GM19035 (cell line): ENCODE data around the gene TXNRD1.

Source experiments
- ATAC-seq: cut with Tn5 transposase; IDR thresholded peaks from one replicate; pipeline ENCODE4 v1.9.1; 2021; ENCODE audit not compliant: unreplicated experiment

TXNRD1 gene

GRCh38 chr12:104360157-104360556, 144.6 kb downstream of the TXNRD1 start:
- no peak for ATAC-seq

GRCh38 chr12:104360983-104361707, 145.6 kb downstream of the TXNRD1 start:
- no peak for ATAC-seq

- no peak for ATAC-seq
Observed at GRCh38 chr12:104365921-104366410, 150.4 kb downstream of the TXNRD1 start.

GRCh38 chr12:104369708-104370107, 154.1 kb downstream of the TXNRD1 start:
- no peak for ATAC-seq

- ATAC-seq = no peak
Observed at GRCh38 chr12:104371043-104371870, 155.7 kb downstream of the TXNRD1 start.

GRCh38 chr12:104372061-104372720, 156.6 kb downstream of the TXNRD1 start:
- no peak for ATAC-seq

- no peak for ATAC-seq
Observed at GRCh38 chr12:104372721-104373335, 157.2 kb downstream of the TXNRD1 start.

GRCh38 chr12:104374071-104374470, 158.5 kb downstream of the TXNRD1 start:
- ATAC-seq = no peak

GRCh38 chr12:104374806-104375205, 159.2 kb downstream of the TXNRD1 start:
- no peak for ATAC-seq

GRCh38 chr12:104375775-104376174, 160.2 kb downstream of the TXNRD1 start:
- ATAC-seq = no peak

GRCh38 chr12:104376650-104377513, 161.3 kb downstream of the TXNRD1 start:
- no peak for ATAC-seq

GRCh38 chr12:104377514-104377812, 161.9 kb downstream of the TXNRD1 start:
- no peak for ATAC-seq

- no peak for ATAC-seq
Observed at GRCh38 chr12:104378427-104378826, 162.8 kb downstream of the TXNRD1 start.

- no peak for ATAC-seq
Observed at GRCh38 chr12:104381341-104381730, 165.8 kb downstream of the TXNRD1 start.

- ATAC-seq = peak; percentile 69
Observed at GRCh38 chr12:104381731-104382480, 166.3 kb downstream of the TXNRD1 start.

- no peak for ATAC-seq
Observed at GRCh38 chr12:104384141-104384880, 168.7 kb downstream of the TXNRD1 start.

GRCh38 chr12:104385510-104385909, 169.9 kb downstream of the TXNRD1 start:
- no peak for ATAC-seq

GRCh38 chr12:104386461-104386860, 170.9 kb downstream of the TXNRD1 start:
- no peak for ATAC-seq

GRCh38 chr12:104387190-104387589, 171.6 kb downstream of the TXNRD1 start:
- ATAC-seq = no peak
